ENCODE measurements around the gene A4GALT.

DNA sequence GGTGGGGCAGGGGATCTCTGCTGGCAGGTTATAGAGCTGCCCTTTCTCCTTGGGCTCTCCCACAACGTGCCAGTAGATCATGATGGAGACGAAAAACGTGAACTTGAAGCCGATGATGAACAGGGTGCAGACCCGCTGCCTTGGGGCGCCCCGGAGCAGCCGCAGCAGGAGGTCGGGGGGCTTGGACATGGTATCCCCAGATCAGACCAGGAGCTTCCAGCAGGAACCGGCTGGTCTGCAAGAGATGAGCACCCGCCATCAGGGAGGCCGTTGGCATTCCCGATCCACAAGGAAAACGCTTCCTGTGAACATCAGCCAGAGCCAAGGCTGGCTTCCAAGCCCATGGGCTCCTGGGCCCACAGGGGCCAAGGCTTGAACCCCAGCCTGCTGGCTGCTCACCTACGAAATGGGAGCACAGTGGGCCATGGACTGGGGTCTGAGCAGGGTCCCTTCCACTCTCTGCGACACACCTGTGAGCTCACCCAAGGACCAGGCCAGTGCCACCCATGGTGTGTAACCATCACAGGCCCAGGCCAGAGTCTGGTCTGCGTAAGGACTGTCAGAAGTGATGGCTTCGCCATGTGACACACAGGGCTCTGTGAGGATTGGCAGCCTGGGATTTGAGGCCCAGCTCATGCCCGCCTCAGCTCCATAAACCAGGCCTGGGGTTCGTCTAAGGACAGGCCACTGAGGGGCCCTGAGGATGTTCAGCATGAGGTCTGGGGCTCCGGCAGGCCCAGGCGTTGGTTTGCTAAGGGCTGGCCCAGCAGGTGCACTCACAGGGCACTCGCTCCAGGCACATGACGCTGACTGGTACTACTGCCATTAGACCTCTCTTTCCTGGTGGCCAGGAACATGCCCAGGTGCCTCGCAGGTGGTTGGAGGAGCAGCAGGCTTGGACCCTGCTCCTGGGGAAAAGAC lies 26.6 kb downstream of the A4GALT start:
- TF ChIP-seq CTCF (IDR thresholded peaks at IDR 0.05 in 4 of 5, conservative IDR thresholded peaks at IDR 0.05 in 1 of 5) (no peak), POLR2A (IDR thresholded peaks at IDR 0.05) (no peak)

Measured in gastrocnemius medialis (tissue), 4 donors.